CMK (cell line): ENCODE data around the gene ZNF467.

ENCODE experiments used
- DNase-seq: peaks from one replicate; pipeline ENCODE4 v3.0.0-alpha.2; 2010; ENCODE audit warnings: low read depth

The ZNF467 gene

DNA sequence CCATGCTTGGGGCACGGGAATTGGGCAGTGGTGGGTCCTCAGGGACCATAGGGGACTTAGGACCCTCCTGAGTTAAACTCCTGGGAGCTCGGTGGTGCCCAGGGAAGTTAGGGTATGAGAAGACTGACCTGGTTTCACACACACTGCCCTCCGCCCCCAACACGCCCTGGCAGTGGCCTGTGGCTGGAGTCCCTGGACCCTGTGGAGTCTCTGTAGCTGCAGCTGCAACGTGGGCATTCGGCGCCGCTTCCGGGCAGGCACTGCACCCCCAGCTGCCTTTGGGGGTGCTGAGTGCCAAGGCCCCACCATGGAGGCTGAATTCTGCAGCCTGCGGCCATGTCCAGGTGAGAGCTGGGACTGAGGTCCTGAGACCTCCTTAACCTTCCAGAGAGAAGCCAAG, 34.9 kb upstream of the ZNF467 start:
- no peak for DNase-seq

GRCh38 chr7:149806726-149807125, 33.3 kb upstream of the ZNF467 start:
- DNase-seq, result no peak

DNA sequence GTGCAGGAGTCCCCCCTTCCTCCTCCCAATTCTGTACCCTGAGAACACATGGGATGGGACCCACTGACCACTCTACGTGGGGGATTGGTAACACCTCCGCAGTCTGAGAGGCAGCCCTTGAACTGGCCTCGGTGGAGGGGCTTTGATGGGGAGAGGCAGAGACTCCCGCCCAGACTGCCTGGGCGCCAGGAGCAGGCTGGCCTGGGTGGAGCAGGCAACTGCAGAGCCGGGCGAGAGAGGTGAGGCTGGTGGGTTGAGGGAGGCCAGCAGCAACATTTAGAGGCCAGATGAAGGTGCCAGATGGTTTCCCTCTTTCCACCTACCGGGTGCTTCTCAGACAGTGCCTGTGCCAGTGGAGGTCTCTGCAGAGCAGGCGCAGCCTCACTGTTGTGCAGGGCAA, 30.7 kb upstream of the ZNF467 start:
- no peak for DNase-seq

DNA sequence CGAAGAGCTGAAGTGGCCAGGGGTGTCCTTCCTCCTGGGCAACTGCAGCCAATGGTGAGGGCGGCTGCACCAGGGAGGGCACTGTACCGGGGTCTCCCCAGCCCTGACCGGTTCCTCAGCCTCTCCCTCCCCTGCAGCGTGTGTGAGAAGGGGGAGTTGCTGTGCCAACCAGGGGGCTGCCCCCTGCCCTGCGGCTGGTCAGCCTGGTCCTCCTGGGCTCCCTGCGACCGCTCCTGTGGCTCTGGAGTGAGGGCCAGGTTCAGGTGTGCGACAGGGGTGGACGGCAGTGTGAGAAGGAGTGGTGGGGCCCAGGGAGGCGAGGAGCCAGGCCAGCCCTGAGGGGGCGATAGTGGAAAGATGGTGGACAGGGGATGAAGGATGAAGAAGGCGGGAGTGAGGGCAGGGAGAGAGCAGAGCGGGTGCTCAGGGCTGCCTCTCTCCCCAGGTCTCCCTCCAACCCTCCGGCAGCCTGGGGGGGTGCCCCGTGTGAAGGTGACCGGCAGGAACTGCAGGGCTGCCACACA, 30.2 kb upstream of the ZNF467 start:
- DNase-seq, result no peak

DNA sequence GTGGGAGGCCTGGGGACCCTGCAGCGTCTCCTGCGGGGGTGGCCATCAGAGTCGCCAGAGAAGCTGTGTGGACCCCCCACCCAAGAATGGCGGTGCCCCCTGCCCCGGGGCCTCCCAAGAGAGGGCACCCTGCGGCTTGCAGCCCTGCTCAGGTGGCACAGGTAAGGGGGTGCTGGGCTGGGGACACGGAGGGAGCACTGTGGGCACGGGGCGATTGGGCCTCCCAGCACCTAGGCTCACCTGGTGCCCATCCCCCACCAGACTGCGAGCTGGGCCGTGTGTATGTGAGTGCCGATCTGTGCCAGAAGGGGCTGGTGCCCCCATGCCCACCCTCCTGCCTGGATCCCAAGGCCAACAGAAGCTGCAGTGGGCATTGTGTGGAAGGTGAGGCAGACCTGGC, 29.6 kb upstream of the ZNF467 start:
- DNase-seq, result no peak

- no peak for DNase-seq
These were observed 28.4 kb upstream of the ZNF467 start for GRCh38 chr7:149801816-149802215.

GRCh38 chr7:149801002-149801566, 27.7 kb upstream of the ZNF467 start:
- DNase-seq, result no peak

- DNase-seq, result no peak
These were observed 26.8 kb upstream of the ZNF467 start for GRCh38 chr7:149800169-149800555.

DNA sequence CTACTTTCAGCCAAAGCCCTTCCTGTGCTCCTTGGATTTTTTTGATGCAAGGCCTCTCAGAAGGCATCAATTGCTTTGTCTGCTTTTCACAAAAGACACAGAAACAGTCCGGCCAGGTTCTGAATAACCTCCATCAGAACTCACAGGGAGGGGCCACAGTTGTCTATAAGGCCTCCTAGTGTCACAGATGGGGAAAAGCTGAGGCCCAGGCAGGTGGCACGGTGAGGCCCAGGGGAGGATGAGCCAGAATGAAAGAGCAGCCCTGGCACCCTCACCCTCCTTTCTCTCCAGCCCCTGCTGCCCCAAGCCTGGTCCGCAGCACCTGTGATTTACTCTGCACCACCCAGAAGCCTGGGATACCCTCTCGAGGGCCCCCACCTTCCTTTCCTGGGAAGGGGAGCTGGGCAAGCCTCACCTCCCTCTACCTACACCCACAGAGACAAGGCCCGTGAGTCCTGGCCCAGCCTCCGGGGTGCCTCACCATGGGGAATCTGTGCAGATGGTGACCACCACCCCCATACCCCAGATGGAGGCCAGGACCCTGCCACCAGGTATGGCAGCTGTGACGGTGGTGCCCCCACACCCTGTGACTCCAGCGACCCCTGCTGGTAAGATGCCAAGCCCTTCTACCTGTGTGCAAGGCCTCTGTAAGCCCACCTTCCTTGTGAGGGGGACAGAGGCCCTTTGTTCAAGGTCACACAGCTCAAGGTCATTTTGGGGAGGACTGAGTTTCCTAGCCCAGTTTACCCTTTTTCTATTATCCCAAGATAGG, 26.2 kb upstream of the ZNF467 start:
- DNase-seq, result no peak

- DNase-seq, result no peak
These were observed 24.4 kb upstream of the ZNF467 start for GRCh38 chr7:149797771-149798170.

- no peak for DNase-seq
These were observed 23.0 kb upstream of the ZNF467 start for GRCh38 chr7:149796287-149796860.

DNA sequence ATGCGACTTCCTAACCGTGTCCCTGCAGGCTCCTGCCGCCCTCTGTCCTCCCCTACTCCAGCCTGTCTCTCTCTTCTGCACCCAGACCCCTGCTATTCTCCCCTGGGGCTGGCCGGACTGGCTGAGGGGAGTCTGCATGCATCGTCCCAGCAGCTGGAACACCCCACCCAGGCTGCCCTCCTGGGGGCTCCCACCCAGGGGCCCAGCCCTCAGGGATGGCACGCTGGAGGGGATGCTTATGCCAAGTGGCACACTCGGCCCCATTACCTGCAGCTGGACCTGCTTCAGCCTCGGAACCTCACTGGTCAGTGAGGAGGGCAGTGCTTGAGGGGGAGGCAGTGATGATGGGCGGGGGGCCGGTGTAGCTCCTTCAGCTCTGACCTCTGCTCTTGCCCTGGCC, 21.7 kb upstream of the ZNF467 start:
- DNase-seq, result no peak

DNA sequence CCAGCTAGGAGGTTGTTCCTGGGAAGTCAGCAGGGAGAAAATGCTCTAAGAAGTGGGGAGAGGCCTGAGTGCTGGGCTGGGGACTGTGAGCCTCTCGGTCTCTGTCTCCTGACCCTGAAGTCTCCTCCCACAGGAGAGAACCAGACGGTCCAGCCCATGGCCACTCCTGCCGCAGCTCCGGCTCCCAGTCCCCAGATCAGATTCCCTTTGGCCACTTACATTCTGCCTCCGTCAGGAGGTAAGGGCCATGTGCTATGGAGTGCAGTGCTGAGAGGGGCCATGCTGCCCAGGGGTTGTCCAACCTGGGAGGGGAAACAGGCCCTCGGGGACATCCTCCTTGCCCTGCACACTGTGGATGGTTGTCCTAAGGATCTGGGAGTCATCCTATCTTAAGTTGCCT, 21.3 kb upstream of the ZNF467 start:
- no peak for DNase-seq

GRCh38 chr7:149793261-149793660, 19.9 kb upstream of the ZNF467 start:
- DNase-seq, result no peak

DNA sequence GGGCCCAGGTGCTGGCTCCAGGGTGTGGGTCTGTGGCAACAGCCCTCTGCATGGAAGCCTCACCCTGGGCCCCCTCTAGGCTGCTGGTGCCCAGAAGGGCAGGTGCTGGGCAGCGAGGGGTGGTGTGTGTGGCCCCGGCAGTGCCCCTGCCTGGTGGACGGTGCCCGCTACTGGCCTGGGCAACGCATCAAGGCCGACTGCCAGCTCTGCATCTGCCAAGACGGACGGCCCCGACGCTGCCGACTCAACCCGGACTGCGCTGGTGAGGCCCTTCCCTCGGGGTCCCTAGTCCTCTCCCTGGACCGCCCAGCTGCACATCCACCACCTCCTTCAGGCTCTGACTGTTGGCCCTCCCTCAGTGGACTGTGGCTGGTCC, 18.8 kb upstream of the ZNF467 start:
- DNase-seq, result no peak

DNA sequence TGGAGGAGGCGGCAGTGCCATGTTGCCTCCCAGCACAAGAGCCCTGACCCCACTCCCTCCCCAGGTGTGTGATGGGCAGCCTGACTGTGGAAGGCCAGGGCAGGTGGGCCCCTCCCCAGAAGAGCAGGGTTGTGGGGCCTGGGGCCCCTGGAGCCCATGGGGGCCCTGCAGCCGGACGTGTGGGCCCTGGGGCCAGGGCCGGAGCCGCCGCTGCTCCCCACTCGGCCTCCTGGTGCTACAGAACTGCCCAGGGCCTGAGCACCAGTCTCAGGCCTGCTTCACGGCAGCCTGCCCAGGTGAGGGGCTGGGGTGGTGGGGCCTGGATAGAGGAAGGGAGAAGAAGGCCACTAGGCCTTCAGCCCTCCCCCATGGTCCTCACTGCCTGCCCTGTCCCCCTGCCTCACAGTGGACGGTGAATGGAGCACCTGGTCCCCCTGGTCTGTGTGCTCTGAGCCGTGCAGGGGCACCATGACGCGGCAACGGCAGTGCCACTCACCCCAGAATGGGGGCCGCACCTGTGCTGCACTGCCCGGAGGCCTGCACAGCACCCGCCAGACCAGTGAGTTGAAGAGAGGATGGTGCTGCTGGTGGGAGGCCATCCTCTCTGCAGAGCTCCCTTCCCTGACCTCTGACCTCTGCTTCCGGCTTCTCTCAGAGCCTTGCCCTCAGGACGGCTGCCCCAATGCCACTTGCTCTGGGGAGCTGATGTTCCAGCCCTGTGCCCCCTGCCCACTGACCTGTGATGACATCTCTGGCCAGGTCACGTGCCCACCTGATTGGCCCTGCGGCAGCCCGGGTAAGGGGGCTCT, 18.2 kb upstream of the ZNF467 start:
- no peak for DNase-seq

GRCh38 chr7:149790754-149791360, 17.5 kb upstream of the ZNF467 start:
- no peak for DNase-seq

DNA sequence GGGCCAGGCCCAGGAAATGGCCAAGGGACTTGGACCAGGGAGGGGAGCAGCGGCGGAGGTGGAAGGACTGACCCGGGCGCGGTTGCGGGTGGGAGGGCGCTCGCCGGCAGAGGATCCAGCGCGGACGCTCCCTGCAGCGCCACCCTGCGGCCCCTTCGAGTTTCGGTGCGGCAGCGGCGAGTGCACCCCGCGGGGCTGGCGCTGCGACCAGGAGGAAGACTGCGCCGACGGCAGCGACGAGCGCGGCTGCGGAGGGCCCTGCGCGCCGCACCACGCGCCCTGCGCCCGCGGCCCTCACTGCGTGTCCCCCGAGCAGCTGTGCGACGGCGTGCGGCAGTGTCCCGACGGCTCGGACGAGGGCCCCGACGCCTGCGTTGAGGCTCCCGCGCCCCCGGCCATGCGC, 16.8 kb upstream of the ZNF467 start:
- no peak for DNase-seq

DNA sequence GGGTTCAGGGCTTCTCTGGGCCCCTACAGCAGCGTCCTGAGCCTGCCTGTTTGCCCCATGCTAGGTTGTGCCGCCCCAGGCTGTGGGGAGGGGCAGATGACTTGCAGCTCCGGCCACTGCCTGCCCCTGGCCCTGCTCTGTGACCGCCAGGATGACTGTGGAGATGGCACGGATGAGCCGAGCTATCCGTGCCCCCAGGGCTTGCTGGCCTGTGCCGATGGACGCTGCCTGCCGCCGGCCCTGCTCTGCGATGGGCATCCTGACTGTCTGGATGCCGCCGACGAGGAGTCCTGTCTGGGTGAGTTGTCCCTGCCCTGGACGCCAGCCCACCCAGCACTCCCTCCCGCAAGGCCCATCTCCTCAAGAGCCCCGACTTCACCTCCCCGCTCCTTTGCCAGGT, 15.7 kb upstream of the ZNF467 start:
- no peak for DNase-seq

GRCh38 chr7:149788300-149788851, 15.0 kb upstream of the ZNF467 start:
- no peak for DNase-seq

DNA sequence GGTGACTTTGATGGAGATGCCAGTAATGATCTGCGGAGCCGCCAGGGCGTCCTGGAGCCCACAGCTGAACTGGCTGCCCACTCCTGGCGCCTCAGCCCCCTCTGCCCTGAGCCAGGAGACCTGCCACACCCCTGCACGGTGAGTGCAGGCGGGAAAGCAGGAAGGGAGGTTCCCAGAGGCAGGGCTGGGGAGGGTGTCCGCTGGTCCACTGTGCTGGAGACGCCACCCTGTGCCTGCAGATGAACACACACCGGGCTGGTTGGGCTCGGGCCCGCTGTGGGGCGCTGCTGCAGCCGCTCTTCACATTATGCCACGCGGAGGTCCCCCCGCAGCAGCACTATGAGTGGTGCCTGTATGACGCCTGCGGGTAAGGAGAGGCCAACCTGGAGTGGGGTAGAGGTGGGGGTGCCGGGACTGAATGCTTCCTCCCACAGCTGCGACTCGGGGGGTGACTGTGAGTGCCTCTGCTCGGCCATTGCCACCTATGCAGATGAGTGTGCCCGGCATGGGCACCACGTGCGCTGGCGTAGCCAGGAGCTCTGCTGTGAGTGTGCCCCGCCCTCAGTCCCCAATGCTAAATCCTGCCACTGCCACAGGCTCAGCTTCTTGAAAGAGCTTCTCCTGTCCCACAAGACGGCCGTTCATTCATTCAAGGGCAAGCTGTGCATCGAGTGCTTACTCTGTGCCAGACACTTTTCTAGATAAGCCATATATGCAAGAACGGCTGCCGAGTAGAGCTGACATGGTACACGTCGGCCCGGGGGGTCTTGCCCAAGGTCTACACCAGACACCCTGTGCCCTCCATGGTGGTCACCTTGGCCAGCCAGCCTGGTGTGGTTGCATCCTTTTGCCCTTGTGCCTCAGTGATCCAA, 14.3 kb upstream of the ZNF467 start:
- DNase-seq, result no peak
